ENCODE results near the gene ABI1. TPM values are rescaled to one million over a fixed set of nuclear protein-coding genes. Genes with fewer than 3 reads are reported as not detected.

The ABI1 gene
- total RNA-seq, 1 experiment from 2014 or later, result 25.2 TPM

- peak; percentile 78 for ATAC-seq
- Histone ChIP-seq H3K27ac (ENCODE audit: low read length) (no peak overlapping the region), H2AFZ (ENCODE audit: low read length) (no peak overlapping the region), H3K27me3 (ENCODE audit: low read length) (no peaks in the 10 kb centered on the region), H3K9me3 (ENCODE audit: low read length) (no peaks in the 10 kb centered on the region), H3K4me3 (ENCODE audit: low read length) (no peak overlapping the region), H3K4me2 (ENCODE audit: low read length) (no peak overlapping the region), H3F3A (ENCODE audit: low read length, unreplicated experiment) (no peaks in the 10 kb centered on the region), H3K9me2 (replicated peaks; ENCODE audit: low read length) (no peaks in the 10 kb centered on the region), H3K9ac (ENCODE audit: low read length) (no peak overlapping the region), H4K20me1 (ENCODE audit: low read length) (no peaks in the 10 kb centered on the region), H3K79me2 (ENCODE audit: low read length) (no peaks in the 10 kb centered on the region), H3K4me1 (ENCODE audit: insufficient read depth, low read length) (no peaks in the 10 kb centered on the region), H3K36me3 (ENCODE audit: low read depth, low read length) (no peaks in the 10 kb centered on the region)
- ChIA-PET CTCF (interaction anchor here (0.6 kb wide), 1 partner anchor 40 kb away, joined by 5 read pairs; no protein-coding TSS in a partner anchor), POLR2A (ENCODE audit: unreplicated experiment) (no interaction called here)
- no TSS peak for BruUV-seq (replicated peaks)
- TF ChIP-seq EZH2phosphoT487 (IDR thresholded peaks at IDR 0.05; ENCODE audit: borderline replicate concordance, low read length), result no peak
- no peak for TF ChIP-seq EZH2 (IDR thresholded peaks at IDR 0.05; ENCODE audit: low read length, unreplicated experiment)
- no peak for TF ChIP-seq CTCF (conservative IDR thresholded peaks at IDR 0.05; ENCODE audit: low read depth, low read length)
- peak; percentile 35 for DNase-seq
- intact Hi-C loops (cut with micrococcal nuclease), result no loop called here
Observed at GRCh38 chr10:26887611-26888215, 27.0 kb upstream of the ABI1 start.

DNA sequence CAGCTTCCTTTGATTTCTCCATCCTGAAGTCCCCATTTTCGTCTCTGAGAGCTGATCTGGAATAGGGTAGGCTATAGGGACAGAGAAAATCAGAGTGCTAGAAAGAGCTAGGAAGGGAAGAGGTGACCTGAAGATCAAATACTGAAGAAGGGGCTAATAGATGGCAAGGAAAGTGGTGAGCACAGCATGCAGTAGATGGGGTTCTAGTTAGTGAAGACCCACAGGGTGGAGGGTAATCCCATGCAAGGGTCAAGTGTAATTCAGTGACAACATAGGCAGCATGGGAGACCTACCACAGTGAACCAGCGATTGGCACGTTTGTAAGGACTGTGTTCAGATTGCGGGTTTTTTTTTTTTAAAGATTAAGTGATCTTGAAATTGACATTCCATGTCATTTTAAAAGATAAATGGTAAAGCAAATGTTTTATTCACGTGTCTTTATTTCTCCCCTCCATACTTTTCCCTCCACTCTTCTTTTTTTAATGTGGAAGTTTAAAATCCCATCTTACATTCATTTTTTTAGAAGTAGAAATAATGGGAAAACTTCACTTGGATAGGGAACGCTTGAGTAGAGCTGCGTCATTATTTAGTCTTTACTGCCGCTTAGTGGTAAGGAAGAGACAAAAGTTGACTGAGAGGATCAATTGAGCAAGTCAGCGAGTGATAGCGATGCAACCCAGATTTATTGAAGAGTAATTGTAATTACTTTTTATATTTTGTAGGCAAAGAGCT lies 21.0 kb upstream of the ABI1 start:
- no peaks in the 10 kb centered on the region for H3K9me3 ChIP-seq (ENCODE audit: low read length)
- no peaks in the 10 kb centered on the region for H4K20me1 ChIP-seq (ENCODE audit: low read length)
- no peaks in the 10 kb centered on the region for H3K9me2 ChIP-seq (replicated peaks; ENCODE audit: low read length)
- no peak for TF ChIP-seq EZH2 (IDR thresholded peaks at IDR 0.05; ENCODE audit: low read length, unreplicated experiment)
- TF ChIP-seq CTCF (conservative IDR thresholded peaks at IDR 0.05; ENCODE audit: low read depth, low read length), result peak; percentile 73
- intact Hi-C loops (cut with micrococcal nuclease), result loop anchor here (1.0 to 5.0 kb wide), 4 partner anchors 20 to 275 kb away; no protein-coding TSS in a partner anchor
- H3K27me3 ChIP-seq (ENCODE audit: low read length), result no peaks in the 10 kb centered on the region
- ATAC-seq (peak; percentile 83), DNase-seq (peak; percentile 67)
- no peak overlapping the region for H2AFZ ChIP-seq (ENCODE audit: low read length)
- no peaks in the 10 kb centered on the region for H3K4me1 ChIP-seq (ENCODE audit: insufficient read depth, low read length)
- BruUV-seq (replicated peaks), result no TSS peak
- H3K27ac ChIP-seq (ENCODE audit: low read length), result no peak overlapping the region
- no peak overlapping the region for H3K4me3 ChIP-seq (ENCODE audit: low read length)
- H3K4me2 ChIP-seq (ENCODE audit: low read length), result peak overlapping the region; percentile 34; the same call in 1 of the 2 replicates
- H3F3A ChIP-seq (ENCODE audit: low read length, unreplicated experiment), result no peaks in the 10 kb centered on the region
- CTCF ChIA-PET, result interaction anchor here (0.6 to 1.5 kb wide), 3 partner anchors 155 to 414 kb away, joined by 3 to 9 read pairs (median 5); no protein-coding TSS in a partner anchor
- POLR2A ChIA-PET (ENCODE audit: unreplicated experiment), result no interaction called here
- no peak overlapping the region for H3K9ac ChIP-seq (ENCODE audit: low read length)
- H3K79me2 ChIP-seq (ENCODE audit: low read length), result no peaks in the 10 kb centered on the region
- H3K36me3 ChIP-seq (ENCODE audit: low read depth, low read length), result no peaks in the 10 kb centered on the region

Measured in PC-3 (cell line).